HepG2 (cell line): Measurements from ENCODE around the gene HOXD4. TPM values are rescaled to one million over a fixed set of nuclear protein-coding genes. Genes with fewer than 3 reads are reported as not detected.

Experiments used
- ATAC-seq: fragments of 200-7000 bp; cut with Tn5 transposase; 3 replicates; pipeline ENCODE4 v1.9.1; 2020; ENCODE audit warnings: mild to moderate bottlenecking, moderate library complexity
- BruUV-seq: library from RNA; stranded (reverse); fragments of 400-500 nt; replicated peaks from 2 replicates; lab custom pipeline; 2021; lab: Mats Ljungman, UMichigan
- CTCF ChIA-PET: fragments of 300-600 bp; formaldehyde crosslinking; extraction: SDS; loops from one replicate; lab custom pipeline; 2021; ENCODE audit warnings: low total read pairs, inconsistent platforms, low intra/inter-chr PET ratio; lab: Yijun Ruan, JAX
- POLR2A ChIA-PET: fragments of 350-600 bp; sonication (Branson Sonifier 250); formaldehyde crosslinking; loops from one replicate; lab custom pipeline; 2020; ENCODE audit warnings: antibody characterized with exemption, inconsistent platforms; lab: Yijun Ruan, JAX
- DNase-seq: peaks from one replicate; pipeline ENCODE4 v3.0.0-alpha.2; 2015; ENCODE audit warnings: low spot score
- FAIRE-seq: peaks from 3 replicates; lab custom pipeline; 2011; peaks lifted over from hg19 to GRCh38; lab: Jason Lieb, UNC
- H2AFZ ChIP-seq: one replicate; pipeline ENCODE4 v1.6.1; 2011; ENCODE audit warnings: low read length, inconsistent platforms
- H3K27ac ChIP-seq: fragments of 300-600 bp; 3 replicates; pipeline ENCODE4 v1.8.0; 2011; ENCODE audit warnings: mixed run types, mild to moderate bottlenecking, mixed read lengths, low read length, inconsistent platforms; ENCODE audit not compliant: insufficient read depth; ENCODE audit errors: extremely low read length
- H3K27me3 ChIP-seq, 2 experiments: fragments of 200-600 bp in 1 of 2; 2 replicates in 1 of 2; 3 replicates in 1 of 2; pipeline versions ENCODE4 v1.6.0 to v1.8.0; 2011; ENCODE audit warnings: low read length in 2 of 2, mild to moderate bottlenecking in 2 of 2, moderate library complexity in 2 of 2, inconsistent platforms in 1 of 2; ENCODE audit not compliant: insufficient read depth in 2 of 2, control insufficient read depth in 1 of 2
- H3K36me3 ChIP-seq, 2 experiments: fragments of 200-600 bp in 1 of 2; replicated peaks in 1 of 2; 2 replicates in 1 of 2; 3 replicates in 1 of 2; pipeline versions ENCODE4 v1.5.1 to v1.8.0; 2011; ENCODE audit warnings: low read length in 2 of 2, inconsistent platforms in 1 of 2; ENCODE audit not compliant: insufficient read depth in 2 of 2, control insufficient read depth in 1 of 2
- H3K4me1 ChIP-seq: 2 replicates; pipeline ENCODE4 v1.5.1; 2012; ENCODE audit warnings: low read length, inconsistent platforms; ENCODE audit not compliant: insufficient read depth
- H3K4me2 ChIP-seq: 2 replicates; pipeline ENCODE4 v1.6.0; 2011; ENCODE audit warnings: low read depth, low read length, inconsistent platforms
- H3K4me3 ChIP-seq, 3 experiments: fragments of 200-600 bp in 1 of 3; sonication (generic), shearing (Covaris generic) in 1 of 3; replicated peaks in 1 of 3; 2 replicates each; pipeline ENCODE4 v1.5.1; 2011 to 2016; ENCODE audit warnings: low read length in 3 of 3, inconsistent platforms in 2 of 3, low read depth in 2 of 3, mild to moderate bottlenecking in 2 of 3, control low read depth in 1 of 3, mixed read lengths in 1 of 3; ENCODE audit not compliant: insufficient read depth in 1 of 3
- H3K79me2 ChIP-seq: one replicate; pipeline ENCODE4 v1.6.1; 2011; ENCODE audit warnings: low read length, inconsistent platforms; ENCODE audit not compliant: insufficient read depth
- H3K9ac ChIP-seq: 2 replicates; pipeline ENCODE4 v1.6.0; 2011; ENCODE audit warnings: mild to moderate bottlenecking, low read depth, low read length, inconsistent platforms; ENCODE audit not compliant: insufficient read depth
- H3K9me3 ChIP-seq: 2 replicates; pipeline ENCODE4 v1.5.1; 2012; ENCODE audit warnings: mild to moderate bottlenecking, low read length
- H4K20me1 ChIP-seq: 2 replicates; pipeline ENCODE4 v1.6.0; 2011; ENCODE audit warnings: inconsistent platforms, mild to moderate bottlenecking, low read length, moderate library complexity; ENCODE audit not compliant: insufficient read depth
- ATF7 ChIP-seq, 2 experiments: fragments of 450-650 bp in 1 of 2; sonication (generic) in 1 of 2; formaldehyde crosslinking in 1 of 2; IDR thresholded peaks; 2 replicates each; pipeline versions ENCODE4 v1.4.0 to v1.6.1; 2016 to 2020; ENCODE audit warnings: antibody characterized with exemption in 1 of 2, mild to moderate bottlenecking in 1 of 2, missing genetic modification reagents in 1 of 2
- EHMT2 ChIP-seq: fragments of 200-600 bp; sonication (generic); IDR thresholded peaks from 2 replicates; pipeline ENCODE4 v1.7.0; 2017; ENCODE audit warnings: antibody characterized with exemption, low read depth, low read length, borderline replicate concordance
- GLMP ChIP-seq: sonication (generic); formaldehyde crosslinking; IDR thresholded peaks from 2 replicates; pipeline ENCODE4 v1.9.0; 2021; ENCODE audit warnings: missing genetic modification reagents, mild to moderate bottlenecking, borderline replicate concordance
- MXD4 ChIP-seq: IDR thresholded peaks from 2 replicates; pipeline ENCODE4 v1.6.1; 2016; ENCODE audit warnings: mild to moderate bottlenecking, missing biosample characterization, missing genetic modification reagents
- RAD21 ChIP-seq: fragments of 450-650 bp; formaldehyde crosslinking; IDR thresholded peaks from 2 replicates; pipeline ENCODE4 v1.5.0; 2020; ENCODE audit warnings: mild to moderate bottlenecking
- STAG1 ChIP-seq: sonication (generic); formaldehyde crosslinking; IDR thresholded peaks from 2 replicates; pipeline ENCODE4 v1.4.0; 2020; ENCODE audit warnings: missing genetic modification reagents
- TCF12 ChIP-seq, 2 experiments: fragments of 450-650 bp in 1 of 2; sonication (generic) in 1 of 2; formaldehyde crosslinking in 1 of 2; IDR thresholded peaks; 2 replicates each; pipeline versions ENCODE4 v1.6.1 to v1.8.0; 2017 to 2022; ENCODE audit warnings: antibody characterized with exemption in 1 of 2, mild to moderate bottlenecking in 1 of 2, missing genetic modification reagents in 1 of 2, moderate library complexity in 1 of 2
- ZNF143 ChIP-seq: sonication (generic); formaldehyde crosslinking; IDR thresholded peaks from 2 replicates; pipeline ENCODE4 v1.4.0; 2020; ENCODE audit warnings: missing genetic modification reagents
- ZSCAN20 ChIP-seq: sonication (generic); formaldehyde crosslinking; IDR thresholded peaks from 2 replicates; pipeline ENCODE4 v1.4.0; 2020; ENCODE audit warnings: missing genetic modification reagents, mild to moderate bottlenecking, borderline replicate concordance
- in situ Hi-C: cut with HindIII; loops from 2 replicates; pipeline ENCODE4 v1.10.0; 2017; ENCODE audit warnings: low pct_unique_long_range_greater_than_20kb; ENCODE audit not compliant: extremely low pct_ligation_motif_present
- intact Hi-C: fragments of 100-400 bp; cut with micrococcal nuclease; formaldehyde crosslinking; loops from one replicate; pipeline ENCODE4 v1.10.0; 2022; ENCODE audit not compliant: unreplicated experiment
- polyA plus RNA-seq, 8 experiments: library from polyadenylated mRNA; depleted of rRNA in 3 of 8; stranded (reverse) in 7 of 8; unstranded in 1 of 8; fragments of >200 nt; fragmentation: Illumina TruSeq in 4 of 8; extraction: Trizol in 4 of 8; gene quantifications; 2 replicates each; pipeline versions ENCODE4 v1.2.1 to v1.2.3, GENCODE V29; 2011 to 2016; ENCODE audit warnings: low read depth in 4 of 8, missing spikeins in 1 of 8, mixed read lengths in 1 of 8; ENCODE audit not compliant: insufficient read depth in 1 of 8
- total RNA-seq, 5 experiments: library from RNA; depleted of rRNA; stranded (reverse); fragments of >200 nt; fragmentation: Illumina TruSeq; extraction: Trizol; gene quantifications; 2 replicates each; pipeline ENCODE4 v1.2.3, GENCODE V29; 2016; ENCODE audit warnings: low read depth in 1 of 5
- TF ChIP-seq, protein P1 (sequence below): sonication (generic); formaldehyde crosslinking; IDR thresholded peaks from 2 replicates; pipeline ENCODE4 v1.4.0; 2020; ENCODE audit warnings: mild to moderate bottlenecking, missing genetic modification reagents
- TF ChIP-seq, protein P2 (sequence below): sonication (generic); formaldehyde crosslinking; IDR thresholded peaks from 2 replicates; pipeline ENCODE4 v1.5.0; 2020; ENCODE audit warnings: mild to moderate bottlenecking, missing genetic modification reagents, moderate library complexity

The HOXD4 gene
- total and polyA plus RNA-seq, 2 of the 13 experiments (the other 11 are each of a cell fraction or from before 2014, with no cell fraction given), result not detected

GRCh38 chr2:176135035-176135440 lies 16.3 kb upstream of the HOXD4 start:
- DNase-seq (peak; percentile 23), ATAC-seq (peak; percentile 45), FAIRE-seq (no peak)
- Histone ChIP-seq H3K4me3 (no peak overlapping the region), H3K27me3 (peaks cover 9 to 90% of the 10 kb centered on the region in 2 experiments; a peak in 4 of 5 replicates), H3K9ac (no peak overlapping the region), H3K4me1 (0 out of 2 replicates have a peak, but pooled peaks cover 4% of the 10 kb centered on the region), H2AFZ (no peak overlapping the region), H3K9me3 (no peaks in the 10 kb centered on the region), H4K20me1 (no peaks in the 10 kb centered on the region), H3K36me3 (no peaks in the 10 kb centered on the region), H3K4me2 (no peak overlapping the region), H3K27ac (no peak overlapping the region), H3K79me2 (no peaks in the 10 kb centered on the region)
- ChIA-PET POLR2A (no interaction called here), CTCF (no interaction called here)
- BruUV-seq, result no TSS peak
- TF ChIP-seq, protein P1, sequence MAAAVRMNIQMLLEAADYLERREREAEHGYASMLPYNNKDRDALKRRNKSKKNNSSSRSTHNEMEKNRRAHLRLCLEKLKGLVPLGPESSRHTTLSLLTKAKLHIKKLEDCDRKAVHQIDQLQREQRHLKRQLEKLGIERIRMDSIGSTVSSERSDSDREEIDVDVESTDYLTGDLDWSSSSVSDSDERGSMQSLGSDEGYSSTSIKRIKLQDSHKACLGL, result no peak
- TF ChIP-seq, protein P2, sequence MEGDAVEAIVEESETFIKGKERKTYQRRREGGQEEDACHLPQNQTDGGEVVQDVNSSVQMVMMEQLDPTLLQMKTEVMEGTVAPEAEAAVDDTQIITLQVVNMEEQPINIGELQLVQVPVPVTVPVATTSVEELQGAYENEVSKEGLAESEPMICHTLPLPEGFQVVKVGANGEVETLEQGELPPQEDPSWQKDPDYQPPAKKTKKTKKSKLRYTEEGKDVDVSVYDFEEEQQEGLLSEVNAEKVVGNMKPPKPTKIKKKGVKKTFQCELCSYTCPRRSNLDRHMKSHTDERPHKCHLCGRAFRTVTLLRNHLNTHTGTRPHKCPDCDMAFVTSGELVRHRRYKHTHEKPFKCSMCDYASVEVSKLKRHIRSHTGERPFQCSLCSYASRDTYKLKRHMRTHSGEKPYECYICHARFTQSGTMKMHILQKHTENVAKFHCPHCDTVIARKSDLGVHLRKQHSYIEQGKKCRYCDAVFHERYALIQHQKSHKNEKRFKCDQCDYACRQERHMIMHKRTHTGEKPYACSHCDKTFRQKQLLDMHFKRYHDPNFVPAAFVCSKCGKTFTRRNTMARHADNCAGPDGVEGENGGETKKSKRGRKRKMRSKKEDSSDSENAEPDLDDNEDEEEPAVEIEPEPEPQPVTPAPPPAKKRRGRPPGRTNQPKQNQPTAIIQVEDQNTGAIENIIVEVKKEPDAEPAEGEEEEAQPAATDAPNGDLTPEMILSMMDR (CRISPR knock-in tag), result peak; percentile 31; the same call in 1 of the 2 replicates
- TF ChIP-seq EHMT2, result no peak
- TF ChIP-seq GLMP (CRISPR knock-in tag), result no peak
- TF ChIP-seq ZNF143, result no peak
- peak; percentile 66 for TF ChIP-seq STAG1 (CRISPR knock-in tag)
- TF ChIP-seq MXD4 (CRISPR knock-in tag), result no peak
- no peak for TF ChIP-seq ZSCAN20 (CRISPR knock-in tag)
- TF ChIP-seq ATF7 (IDR thresholded peaks at IDR 0.05), result no peak
- no peak for TF ChIP-seq ATF7 (CRISPR knock-in tag; IDR thresholded peaks at IDR 0.05)
- peak; percentile 16; the same call in 1 of the 2 replicates for TF ChIP-seq RAD21 (CRISPR knock-in tag)
- TF ChIP-seq TCF12 (IDR thresholded peaks at IDR 0.05), result no peak
- TF ChIP-seq TCF12 (CRISPR knock-in tag; IDR thresholded peaks at IDR 0.05), result no peak
- in situ Hi-C loops (no loop called here), intact Hi-C loops (no loop called here)
